Activated CD8-positive, alpha-beta memory T cell treated with anti-CD3 and anti-CD28 coated beads, Interleukin-2, amount 50 U/mL, for 1 hour (primary cell): ENCODE data around the gene ZNF791.
"Not testable (repeated sequence)": the region's sequence is repeated elsewhere in the genome, so short reads cannot be mapped to it uniquely, and the experiment has no call there.

Experiments used
- DNase-seq: peaks from one replicate; pipeline ENCODE4 v3.0.0-alpha.2; 2020; ENCODE audit errors: extremely low read depth

Gene ZNF791

DNA sequence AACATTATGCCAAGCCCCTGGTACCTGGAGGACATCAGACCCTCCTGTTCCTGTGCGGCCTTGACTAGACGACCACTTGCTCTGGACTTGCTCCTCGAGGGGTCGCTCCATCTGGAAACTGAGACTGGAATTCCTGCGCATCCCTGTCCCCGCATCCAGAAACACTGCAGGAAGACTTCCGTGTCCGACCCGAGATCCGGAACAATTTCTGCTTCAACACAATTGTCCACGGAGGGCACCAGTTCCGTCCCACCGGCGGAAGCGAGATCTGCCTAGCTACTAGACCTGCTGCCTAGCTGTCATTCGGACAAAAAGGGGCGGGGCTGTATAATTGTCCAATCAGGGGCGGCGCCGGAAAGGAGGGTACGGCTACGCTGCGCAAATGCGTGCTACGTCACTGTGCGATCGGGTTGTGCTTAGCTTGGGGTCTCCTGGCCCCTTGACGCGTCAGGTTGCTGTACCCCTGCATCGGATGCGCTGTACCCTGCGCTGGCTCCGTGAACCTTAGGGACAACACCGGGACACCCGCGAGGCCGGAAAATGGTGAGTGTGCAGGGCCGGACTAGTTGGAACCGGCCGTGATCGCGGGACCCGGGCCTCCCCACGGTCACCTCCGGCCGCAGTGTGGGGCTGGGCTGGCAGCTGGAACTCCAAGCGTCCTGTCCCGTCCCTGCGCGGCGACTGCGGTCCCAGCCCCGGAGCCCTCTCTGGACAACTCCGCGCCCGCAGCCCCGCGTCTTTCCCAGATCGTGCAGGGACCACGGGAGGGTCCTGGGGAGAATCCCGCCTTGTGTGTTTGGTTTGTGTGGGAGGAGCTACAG lies at the start of gene ZNF791, which contains the start of gene ZNF490:
ZNF791 (plus strand) TSS at position 381 of the 821 bp plus-strand sequence; CDS start at position 541, 160 bp downstream.
ZNF490 (minus strand) TSS at position 274 of the 821 bp plus-strand sequence; CDS start at position 141, 133 bp downstream.
- DNase-seq = peak; percentile 97

DNA sequence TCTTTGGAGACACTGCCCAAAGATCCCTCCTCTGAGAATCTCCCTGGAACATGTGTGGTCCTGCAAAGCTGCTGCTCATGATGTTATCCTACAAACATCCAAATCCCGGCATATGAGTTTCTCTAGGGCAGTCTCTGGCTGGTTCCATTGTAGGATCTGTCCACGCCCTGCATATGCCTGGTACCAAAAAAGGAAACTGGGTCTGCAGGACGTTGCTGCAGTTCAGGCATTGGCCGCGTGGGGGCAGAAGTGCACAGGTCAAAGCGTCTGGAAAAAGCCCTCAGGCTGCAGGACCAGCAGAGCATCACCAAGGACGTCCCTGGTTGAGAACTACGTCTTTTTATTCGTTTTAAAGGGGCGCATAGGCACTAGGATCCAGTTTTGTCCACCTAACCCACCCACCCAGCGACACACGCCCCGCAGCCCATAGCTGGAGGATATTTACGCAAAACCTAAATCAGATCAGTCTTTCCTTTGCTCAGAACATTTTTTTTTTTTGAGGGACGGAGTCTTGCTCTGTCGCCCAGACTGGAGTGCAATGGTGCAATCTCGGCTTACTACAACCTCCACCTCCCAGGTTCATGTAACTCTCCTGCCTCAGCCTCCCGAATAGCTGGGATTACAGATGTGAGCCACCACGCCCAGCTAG lies 46.6 kb upstream of the ZNF791 start:
- peak; percentile 68 for DNase-seq

DNA sequence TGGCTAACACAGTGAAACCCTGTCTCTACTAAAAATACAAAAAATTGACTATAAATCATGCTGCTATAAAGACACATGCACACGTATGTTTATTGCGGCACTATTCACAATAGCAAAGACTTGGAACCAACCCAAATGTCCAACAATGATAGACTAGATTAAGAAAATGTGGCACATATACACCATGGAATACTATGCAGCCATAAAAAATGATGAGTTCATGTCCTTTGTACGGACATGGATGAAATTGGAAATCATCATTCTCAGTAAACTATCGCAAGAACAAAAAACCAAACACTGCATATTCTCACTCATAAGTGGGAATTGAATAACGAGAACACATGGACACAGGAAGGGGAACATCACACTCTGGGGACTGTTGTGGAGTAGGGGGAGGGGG lies 44.3 kb upstream of the ZNF791 start:
- DNase-seq = not testable (repeated sequence)

DNA sequence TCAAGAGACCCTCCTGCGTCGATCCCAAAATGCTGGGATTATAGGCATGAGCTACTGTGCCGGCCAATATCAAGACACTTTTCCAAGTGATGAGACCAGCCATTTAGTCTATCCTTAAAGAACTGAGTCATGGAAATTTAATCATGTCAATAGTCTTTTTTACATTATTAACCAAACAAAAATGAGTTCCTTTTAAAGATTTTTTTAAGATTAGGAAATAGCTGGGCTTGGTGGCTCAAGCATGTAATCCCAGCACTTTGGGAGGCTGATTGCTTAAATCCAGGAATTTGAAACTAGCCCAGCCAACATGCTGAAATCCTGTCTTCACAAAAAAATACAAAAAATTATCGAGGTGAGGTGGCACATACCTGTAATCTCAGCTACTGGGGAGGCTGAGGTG lies 42.8 kb upstream of the ZNF791 start:
- no peak for DNase-seq

DNA sequence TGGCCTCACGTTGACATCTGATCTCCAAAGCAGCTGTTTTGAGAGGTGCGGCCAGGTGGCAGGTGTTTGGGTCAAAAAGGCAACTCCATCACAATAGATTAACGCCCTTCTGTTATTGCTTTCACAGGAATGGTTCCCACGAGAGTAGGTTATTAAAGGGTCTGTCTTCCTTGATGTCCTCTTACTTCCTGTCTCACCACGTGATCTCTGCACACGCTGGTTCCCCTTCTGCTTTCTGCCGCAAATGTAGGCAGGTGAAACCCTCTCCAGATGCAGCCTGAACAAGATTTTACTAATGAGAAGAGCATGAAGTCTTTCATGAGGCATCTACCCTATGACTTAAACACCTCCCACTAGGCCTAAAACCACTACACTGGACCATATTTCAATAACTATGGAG lies 36.7 kb upstream of the ZNF791 start:
- DNase-seq = no peak

DNA sequence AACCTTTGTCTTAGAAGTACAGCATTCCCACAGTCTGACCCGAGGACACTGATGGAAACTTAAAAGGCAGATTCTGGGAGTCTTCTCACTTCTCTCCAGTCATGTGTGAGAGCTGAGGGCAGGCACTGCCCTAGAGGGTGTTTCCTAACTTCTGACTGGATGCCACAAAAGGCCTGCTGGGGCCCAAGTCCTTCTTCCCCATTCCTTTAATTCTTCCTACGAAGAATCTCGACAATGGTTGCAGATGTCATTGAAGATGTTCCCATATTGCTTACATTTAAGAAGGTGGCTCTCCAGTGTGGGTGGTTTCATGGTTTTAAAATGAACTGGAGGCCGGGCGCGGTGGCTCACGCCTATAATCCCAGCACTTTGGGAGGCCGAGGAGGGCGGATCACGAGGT lies 32.1 kb upstream of the ZNF791 start:
- no peak for DNase-seq

DNA sequence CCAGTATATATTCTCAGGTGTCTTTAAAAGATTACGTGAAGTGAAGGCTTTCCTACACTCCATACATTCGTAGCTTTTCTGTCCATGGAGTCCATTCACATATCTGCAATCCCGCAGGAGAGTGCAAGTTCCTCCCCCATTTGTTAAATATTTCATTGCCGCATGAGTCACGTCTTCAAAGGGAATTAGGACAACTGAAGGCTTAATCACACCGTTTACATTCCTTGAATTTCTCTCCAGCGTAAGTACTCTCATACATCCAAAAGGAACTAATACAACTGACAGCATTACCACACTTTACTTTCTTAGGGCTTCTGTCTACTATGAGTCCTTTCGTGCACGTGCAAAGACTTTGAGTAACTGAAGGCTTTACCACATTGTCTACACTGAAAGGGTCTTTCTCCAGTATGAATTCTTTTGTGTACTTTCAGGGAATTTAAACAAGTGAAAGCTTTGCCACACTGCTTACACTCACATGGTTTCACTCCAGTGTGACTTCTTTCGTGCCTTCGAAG lies 30.5 kb upstream of the ZNF791 start:
- DNase-seq = no peak

DNA sequence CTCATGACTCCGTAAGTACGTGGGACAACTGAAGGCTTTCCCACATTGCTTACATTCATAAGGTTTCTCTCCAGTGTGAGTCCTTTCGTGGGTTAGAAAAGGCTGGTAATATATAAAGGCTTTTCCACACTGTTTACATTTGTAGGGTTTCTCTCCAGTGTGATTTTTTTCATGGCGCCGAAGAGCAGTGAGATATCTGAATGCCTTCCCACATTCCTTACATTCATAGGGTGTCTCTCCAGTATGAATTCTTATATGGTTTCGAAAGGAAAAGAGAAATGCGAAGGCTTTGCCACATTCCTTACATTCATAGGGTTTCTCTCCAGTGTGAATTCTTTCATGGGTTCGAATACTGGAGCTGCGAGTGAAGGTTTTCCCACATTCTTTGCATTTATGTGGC lies 29.6 kb upstream of the ZNF791 start:
- DNase-seq = no peak

DNA sequence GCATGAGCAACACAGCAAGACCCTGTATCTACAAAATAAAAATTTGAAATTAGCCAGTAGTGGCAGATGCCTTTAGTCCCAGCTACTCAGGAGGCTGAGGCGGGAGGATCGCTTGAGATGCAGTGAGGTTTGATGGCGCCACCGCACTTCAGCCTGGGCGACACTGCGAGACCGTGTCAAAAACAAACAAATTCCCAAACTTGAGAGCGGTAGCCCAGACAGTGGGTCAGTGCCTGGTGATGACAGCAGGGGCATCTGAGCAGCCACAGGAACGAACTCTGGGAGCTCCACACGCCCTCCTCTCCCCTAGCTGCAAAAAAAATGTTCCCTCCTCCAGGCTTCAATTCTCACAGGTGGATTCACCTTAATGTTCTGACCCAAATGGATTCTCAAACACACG lies 14.2 kb upstream of the ZNF791 start:
- DNase-seq = no peak

DNA sequence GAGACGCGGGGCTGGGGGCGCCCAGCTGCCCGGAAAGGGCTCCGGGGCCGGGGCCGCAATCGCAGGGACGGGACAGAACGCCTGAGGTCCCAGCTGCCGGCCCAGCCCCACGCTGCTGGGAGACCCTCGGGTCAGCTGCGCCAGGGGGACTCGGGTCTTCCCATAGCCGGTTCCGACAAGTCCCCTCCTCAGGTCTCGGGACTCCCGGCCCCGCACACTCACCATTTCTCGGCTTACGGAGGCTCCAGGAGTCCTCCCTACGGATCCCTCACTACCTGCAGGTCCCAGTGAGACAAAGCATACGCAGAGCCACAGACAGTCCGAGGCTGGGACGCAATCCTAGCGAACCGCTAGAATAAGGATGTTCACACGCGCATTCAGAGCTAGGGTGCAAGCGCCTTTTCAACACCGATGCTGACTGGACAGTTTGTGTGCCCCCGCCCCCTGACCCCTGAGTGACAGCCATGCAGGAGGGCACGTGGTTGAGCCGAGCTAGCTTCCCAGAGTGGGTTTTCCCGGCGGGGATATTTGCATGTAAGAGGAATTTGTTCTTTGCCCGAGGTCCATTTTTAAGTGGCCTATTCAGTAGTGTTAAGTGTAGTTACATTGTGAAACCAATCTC lies 13.7 kb upstream of the ZNF791 start:
- no peak for DNase-seq

DNA sequence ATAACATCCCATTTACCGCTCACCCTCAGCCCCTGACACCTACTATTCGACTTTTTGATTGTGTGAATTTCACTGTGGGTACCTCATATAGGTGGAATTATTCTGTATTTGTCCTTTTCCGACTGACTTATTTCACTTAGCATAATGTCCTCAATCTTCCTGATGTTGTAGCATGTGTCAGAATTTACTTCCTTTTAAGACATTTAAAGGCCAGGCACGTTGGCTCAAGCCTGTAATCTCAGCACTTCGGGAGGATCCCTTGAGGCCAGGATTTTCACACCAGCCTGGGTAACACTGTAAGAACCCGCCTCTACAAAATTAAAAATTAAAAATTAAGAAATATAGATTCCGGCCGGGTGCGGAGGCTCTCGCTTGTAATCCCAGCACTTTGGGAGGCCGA lies 13.1 kb upstream of the ZNF791 start:
- no peak for DNase-seq

DNA sequence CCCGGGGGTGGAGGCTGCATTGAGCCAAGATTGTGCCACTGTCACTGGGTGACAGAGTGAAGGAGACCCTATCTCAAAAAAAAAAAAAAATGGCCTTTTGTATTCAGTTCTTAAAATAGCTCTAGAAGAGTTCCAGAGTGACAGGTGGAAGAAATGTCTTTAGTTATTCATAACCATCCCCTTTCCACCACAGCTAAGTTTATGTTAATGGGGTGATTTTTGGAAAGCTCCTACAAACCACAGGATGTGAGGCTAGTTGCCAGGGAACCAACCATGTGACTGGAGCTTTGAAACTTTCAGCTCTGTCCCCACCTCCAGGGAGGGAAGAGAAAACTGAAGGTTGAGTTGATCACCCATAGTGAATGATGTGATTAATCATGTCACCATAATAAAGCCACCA lies 7.0 kb upstream of the ZNF791 start:
- no peak for DNase-seq

DNA sequence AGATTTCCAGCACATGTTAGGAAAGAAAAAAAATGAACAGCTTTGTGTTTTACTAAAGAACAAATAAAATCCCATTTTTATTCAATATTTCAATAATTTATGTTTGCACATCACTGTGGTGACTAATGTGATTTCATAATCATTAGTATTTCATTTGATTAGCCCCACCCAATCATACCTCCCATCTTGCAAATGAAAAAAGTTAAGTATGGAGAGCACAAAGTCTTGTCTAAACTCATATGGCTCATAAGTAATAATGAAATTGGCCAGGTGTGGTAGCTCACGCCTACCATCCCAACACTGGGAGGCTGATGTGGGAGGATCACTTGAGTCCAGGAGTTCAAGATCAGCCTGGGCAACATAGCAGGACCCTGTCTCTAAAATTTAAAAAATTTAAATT lies 3.9 kb upstream of the ZNF791 start:
- no peak for DNase-seq

DNA sequence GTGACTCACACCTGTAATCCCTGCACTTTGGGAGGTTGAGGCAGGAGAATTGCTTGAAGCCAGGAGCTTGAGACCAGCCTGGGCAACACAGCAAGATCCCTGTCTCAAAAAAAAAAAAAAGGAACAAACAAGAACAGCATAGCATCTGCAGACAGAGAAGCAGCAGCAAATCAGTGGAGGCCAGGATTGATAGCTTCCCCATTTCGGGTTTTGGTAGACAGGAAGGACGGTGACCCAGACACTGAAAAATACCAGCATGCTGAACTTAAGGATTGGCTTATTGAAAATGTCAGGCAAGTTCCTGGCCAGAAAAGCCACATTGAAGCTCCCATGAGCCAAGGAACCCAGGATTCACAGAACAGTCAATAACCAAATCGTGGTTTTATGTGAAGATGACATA lies 3.1 kb upstream of the ZNF791 start:
- no peak for DNase-seq

DNA sequence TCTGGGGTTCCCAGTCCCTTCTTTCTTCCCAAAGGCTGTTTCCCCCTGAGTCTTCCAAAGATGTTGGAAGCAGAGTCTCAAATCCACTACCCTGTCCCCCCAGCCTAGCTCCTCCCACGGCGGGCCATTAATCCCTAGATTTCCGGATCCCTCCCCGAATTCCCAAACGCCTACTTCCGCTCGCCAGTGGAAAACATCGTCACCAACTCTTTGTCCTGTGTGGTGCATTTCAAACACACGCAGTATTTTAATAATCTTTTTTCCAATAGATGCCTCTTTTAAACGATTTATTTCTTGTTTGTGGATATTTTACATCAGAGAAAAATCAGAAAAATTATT lies 610 bp downstream of the ZNF791 start:
- DNase-seq = no peak

DNA sequence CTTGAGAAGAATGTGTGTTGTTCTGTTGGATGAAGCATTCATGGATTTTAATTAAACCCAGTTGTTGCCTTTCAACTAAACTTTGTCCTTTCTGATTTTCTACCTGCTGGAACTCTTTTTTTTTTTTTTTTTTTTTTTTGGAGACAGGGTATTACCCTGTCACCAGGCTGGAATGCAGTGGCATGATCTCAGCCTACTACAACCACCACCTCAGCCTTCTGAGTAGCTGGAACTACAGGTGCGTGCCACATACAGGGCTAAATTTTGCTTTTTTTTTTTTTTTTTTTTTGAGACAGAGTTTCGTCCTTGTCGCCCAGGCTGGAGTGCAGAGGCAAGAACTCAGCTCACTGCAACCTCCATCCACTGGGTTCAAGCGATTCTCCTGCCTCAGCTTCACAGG lies 6.9 kb downstream of the ZNF791 start:
- DNase-seq = no peak

DNA sequence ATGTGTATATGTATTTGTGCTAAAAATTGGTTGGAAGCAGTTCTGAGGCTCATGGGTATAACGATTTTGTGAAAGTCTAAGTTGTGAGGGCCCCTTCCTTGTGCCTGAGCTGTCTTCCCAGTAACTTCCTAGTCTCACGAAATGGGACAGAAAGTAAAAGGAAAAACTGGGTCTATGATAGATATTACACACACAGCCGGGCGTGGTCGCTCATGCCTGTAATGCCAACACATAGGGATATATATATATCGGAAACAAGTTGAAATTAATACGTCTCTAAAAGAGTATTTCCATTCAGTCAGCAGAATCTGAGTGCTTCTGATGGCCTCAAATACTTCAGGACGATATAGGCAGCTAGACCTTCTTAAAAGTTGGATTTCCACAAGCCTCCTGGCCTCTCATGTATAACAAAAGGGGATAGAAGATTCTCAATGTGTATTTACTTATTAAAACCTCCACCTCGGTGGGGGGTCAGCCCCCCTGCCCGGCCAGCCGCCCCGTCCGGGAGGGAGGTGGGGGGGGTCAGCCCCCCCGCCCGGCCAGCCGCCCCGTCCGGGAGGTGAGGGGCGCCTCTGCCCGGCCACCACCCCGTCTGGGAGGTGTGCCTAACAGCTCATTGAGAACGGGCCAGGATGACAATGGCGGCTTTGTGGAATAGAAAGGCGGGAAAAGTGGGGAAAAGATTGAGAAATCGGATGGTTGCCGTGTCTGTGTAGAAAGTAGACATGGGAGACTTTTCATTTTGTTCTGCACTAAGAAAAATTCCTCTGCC lies 10.7 kb downstream of the ZNF791 start:
- not testable (repeated sequence) for DNase-seq

DNA sequence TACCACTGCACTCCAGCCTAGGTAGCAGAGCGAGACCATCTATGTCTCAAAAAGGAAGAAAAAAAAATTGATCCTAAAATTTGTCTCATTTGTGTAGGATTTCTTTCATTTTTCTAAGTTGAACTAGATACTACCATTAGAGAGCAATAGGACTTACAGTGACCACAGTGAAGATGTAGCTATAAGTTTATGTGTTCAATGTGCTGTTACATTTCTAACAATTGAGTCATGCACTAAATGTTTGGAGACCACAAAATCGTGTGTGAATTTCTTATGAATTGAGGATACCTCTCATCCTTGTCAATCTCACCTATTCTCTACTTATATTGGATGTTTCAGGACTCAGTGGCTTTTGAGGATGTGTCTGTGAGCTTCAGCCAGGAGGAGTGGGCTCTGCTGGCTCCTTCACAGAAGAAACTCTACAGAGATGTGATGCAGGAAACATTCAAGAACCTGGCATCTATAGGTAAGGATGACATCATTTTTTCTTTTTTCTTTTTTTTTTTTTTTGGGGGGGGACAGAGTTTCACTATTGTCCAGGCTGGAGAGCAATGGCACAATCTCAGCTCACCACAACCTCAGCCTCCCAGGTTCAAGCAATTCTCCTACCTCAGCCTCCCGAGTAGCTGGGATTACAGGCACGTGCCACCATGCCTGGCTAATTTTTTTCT lies 12.8 kb downstream of the ZNF791 start:
- no peak for DNase-seq

DNA sequence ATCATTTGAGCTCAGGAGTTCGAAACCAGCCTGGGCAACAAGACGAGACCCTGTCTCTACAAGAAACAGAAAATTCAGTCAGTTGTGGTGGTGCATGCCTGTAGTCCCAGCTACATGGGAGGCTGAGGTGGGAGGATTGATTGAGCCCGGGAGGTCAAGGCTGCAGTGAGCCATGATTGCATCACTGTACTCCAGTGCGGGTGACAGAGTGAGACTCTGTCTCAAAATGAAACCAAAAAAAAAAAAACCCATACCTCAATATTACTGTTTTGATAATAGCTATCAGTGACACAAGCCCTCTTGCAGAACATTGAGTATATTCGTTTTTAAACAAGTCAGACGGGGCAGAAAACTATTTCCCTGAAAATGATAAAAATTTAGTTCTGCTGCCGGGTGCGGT lies 16.2 kb downstream of the ZNF791 start:
- no peak for DNase-seq

DNA sequence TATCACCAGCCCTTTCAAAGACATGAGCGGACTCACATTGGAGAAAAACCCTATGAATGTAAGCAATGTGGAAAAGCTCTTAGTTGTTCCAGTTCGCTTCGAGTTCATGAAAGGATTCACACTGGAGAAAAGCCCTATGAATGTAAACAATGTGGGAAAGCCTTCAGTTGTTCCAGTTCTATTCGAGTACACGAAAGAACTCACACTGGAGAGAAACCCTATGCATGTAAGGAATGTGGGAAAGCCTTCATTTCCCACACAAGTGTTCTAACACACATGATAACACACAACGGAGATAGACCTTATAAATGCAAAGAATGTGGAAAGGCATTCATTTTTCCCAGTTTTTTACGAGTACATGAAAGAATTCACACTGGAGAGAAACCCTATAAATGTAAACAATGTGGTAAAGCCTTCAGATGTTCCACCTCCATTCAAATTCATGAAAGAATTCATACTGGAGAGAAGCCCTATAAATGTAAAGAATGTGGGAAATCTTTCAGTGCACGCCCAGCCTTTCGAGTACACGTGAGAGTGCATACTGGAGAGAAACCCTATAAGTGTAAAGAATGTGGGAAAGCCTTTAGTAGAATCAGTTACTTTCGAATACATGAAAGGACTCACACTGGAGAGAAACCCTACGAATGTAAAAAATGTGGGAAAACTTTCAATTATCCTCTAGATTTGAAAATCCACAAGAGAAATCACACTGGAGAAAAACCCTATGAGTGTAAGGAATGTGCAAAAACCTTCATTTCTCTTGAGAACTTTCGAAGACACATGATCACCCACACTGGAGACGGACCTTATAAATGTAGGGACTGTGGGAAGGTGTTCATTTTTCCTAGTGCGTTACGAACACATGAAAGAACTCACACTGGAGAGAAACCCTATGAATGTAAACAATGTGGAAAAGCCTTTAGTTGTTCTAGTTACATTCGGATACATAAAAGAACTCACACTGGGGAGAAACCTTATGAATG lies 17.6 kb downstream of the ZNF791 start:
- no peak for DNase-seq
